WTC11 (cell line): ENCODE data around the gene TACC2.

Experiments used
- JUN ChIP-seq: sonication (generic); formaldehyde crosslinking; IDR thresholded peaks from 2 replicates; pipeline ENCODE4 v1.8.0; 2023; ENCODE audit warnings: mild to moderate bottlenecking, missing genetic modification reagents
- SP1 ChIP-seq: sonication (generic); formaldehyde crosslinking; conservative IDR thresholded peaks from 2 replicates; pipeline ENCODE4 v1.8.1; 2022; ENCODE audit warnings: missing genetic modification reagents
- USF2 ChIP-seq: sonication (generic); formaldehyde crosslinking; IDR thresholded peaks from 2 replicates; pipeline ENCODE4 v1.8.1; 2023; ENCODE audit warnings: mild to moderate bottlenecking, missing genetic modification reagents, moderate library complexity
- ZNF232 ChIP-seq: sonication (generic); formaldehyde crosslinking; IDR thresholded peaks from 2 replicates; pipeline ENCODE4 v1.8.0; 2022; ENCODE audit warnings: mild to moderate bottlenecking, missing genetic modification reagents
- ZNF423 ChIP-seq: fragments of 250-450 bp; sonication (Bioruptor Pico); IDR thresholded peaks from 2 replicates; pipeline ENCODE4 v2.1.2; 2022; ENCODE audit warnings: mild to moderate bottlenecking, moderate library complexity
- TF ChIP-seq, protein P1 (sequence below): sonication (generic); formaldehyde crosslinking; IDR thresholded peaks from 2 replicates; pipeline ENCODE4 v1.8.1; 2022; ENCODE audit warnings: missing genetic modification reagents, borderline replicate concordance
- TF ChIP-seq, protein P2 (sequence below): fragments of 200-600 bp; IDR thresholded peaks from 2 replicates; pipeline ENCODE4 v1.8.0; 2022; ENCODE audit warnings: antibody characterized with exemption
- TF ChIP-seq, protein P3 (sequence below): sonication (generic); formaldehyde crosslinking; IDR thresholded peaks from 2 replicates; pipeline ENCODE4 v1.8.0; 2023; ENCODE audit warnings: mild to moderate bottlenecking, missing genetic modification reagents
- TF ChIP-seq, protein P4 (sequence below): sonication (generic); formaldehyde crosslinking; IDR thresholded peaks from 2 replicates; pipeline ENCODE4 v1.8.1; 2023; ENCODE audit warnings: mild to moderate bottlenecking, missing genetic modification reagents, borderline replicate concordance

- TF ChIP-seq, protein P1, sequence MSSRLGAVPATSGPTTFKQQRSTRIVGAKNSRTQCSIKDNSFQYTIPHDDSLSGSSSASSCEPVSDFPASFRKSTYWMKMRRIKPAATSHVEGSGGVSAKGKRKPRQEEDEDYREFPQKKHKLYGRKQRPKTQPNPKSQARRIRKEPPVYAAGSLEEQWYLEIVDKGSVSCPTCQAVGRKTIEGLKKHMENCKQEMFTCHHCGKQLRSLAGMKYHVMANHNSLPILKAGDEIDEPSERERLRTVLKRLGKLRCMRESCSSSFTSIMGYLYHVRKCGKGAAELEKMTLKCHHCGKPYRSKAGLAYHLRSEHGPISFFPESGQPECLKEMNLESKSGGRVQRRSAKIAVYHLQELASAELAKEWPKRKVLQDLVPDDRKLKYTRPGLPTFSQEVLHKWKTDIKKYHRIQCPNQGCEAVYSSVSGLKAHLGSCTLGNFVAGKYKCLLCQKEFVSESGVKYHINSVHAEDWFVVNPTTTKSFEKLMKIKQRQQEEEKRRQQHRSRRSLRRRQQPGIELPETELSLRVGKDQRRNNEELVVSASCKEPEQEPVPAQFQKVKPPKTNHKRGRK (CRISPR knock-in tag), result no peak
- no peak for TF ChIP-seq ZNF423 (CRISPR knock-in tag)
- no peak for TF ChIP-seq ZNF232
- TF ChIP-seq, protein P2, sequence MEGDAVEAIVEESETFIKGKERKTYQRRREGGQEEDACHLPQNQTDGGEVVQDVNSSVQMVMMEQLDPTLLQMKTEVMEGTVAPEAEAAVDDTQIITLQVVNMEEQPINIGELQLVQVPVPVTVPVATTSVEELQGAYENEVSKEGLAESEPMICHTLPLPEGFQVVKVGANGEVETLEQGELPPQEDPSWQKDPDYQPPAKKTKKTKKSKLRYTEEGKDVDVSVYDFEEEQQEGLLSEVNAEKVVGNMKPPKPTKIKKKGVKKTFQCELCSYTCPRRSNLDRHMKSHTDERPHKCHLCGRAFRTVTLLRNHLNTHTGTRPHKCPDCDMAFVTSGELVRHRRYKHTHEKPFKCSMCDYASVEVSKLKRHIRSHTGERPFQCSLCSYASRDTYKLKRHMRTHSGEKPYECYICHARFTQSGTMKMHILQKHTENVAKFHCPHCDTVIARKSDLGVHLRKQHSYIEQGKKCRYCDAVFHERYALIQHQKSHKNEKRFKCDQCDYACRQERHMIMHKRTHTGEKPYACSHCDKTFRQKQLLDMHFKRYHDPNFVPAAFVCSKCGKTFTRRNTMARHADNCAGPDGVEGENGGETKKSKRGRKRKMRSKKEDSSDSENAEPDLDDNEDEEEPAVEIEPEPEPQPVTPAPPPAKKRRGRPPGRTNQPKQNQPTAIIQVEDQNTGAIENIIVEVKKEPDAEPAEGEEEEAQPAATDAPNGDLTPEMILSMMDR, result no peak
- no peak for TF ChIP-seq JUN (CRISPR knock-in tag)
- TF ChIP-seq, protein P3, sequence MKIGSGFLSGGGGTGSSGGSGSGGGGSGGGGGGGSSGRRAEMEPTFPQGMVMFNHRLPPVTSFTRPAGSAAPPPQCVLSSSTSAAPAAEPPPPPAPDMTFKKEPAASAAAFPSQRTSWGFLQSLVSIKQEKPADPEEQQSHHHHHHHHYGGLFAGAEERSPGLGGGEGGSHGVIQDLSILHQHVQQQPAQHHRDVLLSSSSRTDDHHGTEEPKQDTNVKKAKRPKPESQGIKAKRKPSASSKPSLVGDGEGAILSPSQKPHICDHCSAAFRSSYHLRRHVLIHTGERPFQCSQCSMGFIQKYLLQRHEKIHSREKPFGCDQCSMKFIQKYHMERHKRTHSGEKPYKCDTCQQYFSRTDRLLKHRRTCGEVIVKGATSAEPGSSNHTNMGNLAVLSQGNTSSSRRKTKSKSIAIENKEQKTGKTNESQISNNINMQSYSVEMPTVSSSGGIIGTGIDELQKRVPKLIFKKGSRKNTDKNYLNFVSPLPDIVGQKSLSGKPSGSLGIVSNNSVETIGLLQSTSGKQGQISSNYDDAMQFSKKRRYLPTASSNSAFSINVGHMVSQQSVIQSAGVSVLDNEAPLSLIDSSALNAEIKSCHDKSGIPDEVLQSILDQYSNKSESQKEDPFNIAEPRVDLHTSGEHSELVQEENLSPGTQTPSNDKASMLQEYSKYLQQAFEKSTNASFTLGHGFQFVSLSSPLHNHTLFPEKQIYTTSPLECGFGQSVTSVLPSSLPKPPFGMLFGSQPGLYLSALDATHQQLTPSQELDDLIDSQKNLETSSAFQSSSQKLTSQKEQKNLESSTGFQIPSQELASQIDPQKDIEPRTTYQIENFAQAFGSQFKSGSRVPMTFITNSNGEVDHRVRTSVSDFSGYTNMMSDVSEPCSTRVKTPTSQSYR (CRISPR knock-in tag), result no peak
- no peak for TF ChIP-seq SP1 (CRISPR knock-in tag)
- TF ChIP-seq USF2 (CRISPR knock-in tag), result no peak
- TF ChIP-seq, protein P4, sequence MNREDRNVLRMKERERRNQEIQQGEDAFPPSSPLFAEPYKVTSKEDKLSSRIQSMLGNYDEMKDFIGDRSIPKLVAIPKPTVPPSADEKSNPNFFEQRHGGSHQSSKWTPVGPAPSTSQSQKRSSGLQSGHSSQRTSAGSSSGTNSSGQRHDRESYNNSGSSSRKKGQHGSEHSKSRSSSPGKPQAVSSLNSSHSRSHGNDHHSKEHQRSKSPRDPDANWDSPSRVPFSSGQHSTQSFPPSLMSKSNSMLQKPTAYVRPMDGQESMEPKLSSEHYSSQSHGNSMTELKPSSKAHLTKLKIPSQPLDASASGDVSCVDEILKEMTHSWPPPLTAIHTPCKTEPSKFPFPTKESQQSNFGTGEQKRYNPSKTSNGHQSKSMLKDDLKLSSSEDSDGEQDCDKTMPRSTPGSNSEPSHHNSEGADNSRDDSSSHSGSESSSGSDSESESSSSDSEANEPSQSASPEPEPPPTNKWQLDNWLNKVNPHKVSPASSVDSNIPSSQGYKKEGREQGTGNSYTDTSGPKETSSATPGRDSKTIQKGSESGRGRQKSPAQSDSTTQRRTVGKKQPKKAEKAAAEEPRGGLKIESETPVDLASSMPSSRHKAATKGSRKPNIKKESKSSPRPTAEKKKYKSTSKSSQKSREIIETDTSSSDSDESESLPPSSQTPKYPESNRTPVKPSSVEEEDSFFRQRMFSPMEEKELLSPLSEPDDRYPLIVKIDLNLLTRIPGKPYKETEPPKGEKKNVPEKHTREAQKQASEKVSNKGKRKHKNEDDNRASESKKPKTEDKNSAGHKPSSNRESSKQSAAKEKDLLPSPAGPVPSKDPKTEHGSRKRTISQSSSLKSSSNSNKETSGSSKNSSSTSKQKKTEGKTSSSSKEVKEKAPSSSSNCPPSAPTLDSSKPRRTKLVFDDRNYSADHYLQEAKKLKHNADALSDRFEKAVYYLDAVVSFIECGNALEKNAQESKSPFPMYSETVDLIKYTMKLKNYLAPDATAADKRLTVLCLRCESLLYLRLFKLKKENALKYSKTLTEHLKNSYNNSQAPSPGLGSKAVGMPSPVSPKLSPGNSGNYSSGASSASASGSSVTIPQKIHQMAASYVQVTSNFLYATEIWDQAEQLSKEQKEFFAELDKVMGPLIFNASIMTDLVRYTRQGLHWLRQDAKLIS (CRISPR knock-in tag), result no peak
Measured at GRCh38 chr10:122219340-122219739, 230.4 kb downstream of the TACC2 start.
